GM11168 (cell line): Measurements from ENCODE around the gene RLBP1.

ENCODE experiments used
- in situ Hi-C: fragments of 300-500 bp; cut with MboI; formaldehyde crosslinking; loops from one replicate; pipeline ENCODE4 v1.12.0; 2022; ENCODE audit warnings: low sequenced_read_pairs; ENCODE audit not compliant: unreplicated experiment

RLBP1 gene

GRCh38 chr15:89179966-89180875 is 41.2 kb downstream of the RLBP1 start:
- in situ Hi-C loops, result loop anchor here (10.0 kb wide), 1 partner anchor 285 kb away; the partner anchor contains the start of gene HAPLN3

- in situ Hi-C loops, result loop anchor here (10.0 kb wide), 1 partner anchor 284 kb away; the partner anchor contains the start of gene HAPLN3
Measured at GRCh38 chr15:89178307-89178977, 42.9 kb downstream of the RLBP1 start.

- in situ Hi-C loops, result loop anchor here (10.0 kb wide), 1 partner anchor 283 kb away; the partner anchor contains the start of gene HAPLN3
Measured at GRCh38 chr15:89177633-89178306, 43.6 kb downstream of the RLBP1 start.

- in situ Hi-C loops, result loop anchor here (10.0 kb wide), 1 partner anchor 282 kb away; the partner anchor contains the start of gene HAPLN3
Measured at GRCh38 chr15:89177116-89177515, 44.3 kb downstream of the RLBP1 start.

GRCh38 chr15:89175617-89176191 is 45.7 kb downstream of the RLBP1 start:
- in situ Hi-C loops, result loop anchor here (10.0 kb wide), 1 partner anchor 281 kb away; the partner anchor contains the start of gene HAPLN3

- in situ Hi-C loops, result loop anchor here (10.0 to 25.0 kb wide), 2 partner anchors 112 to 280 kb away; partner anchors contain the start of gene HAPLN3
Measured at GRCh38 chr15:89174476-89174875, 46.9 kb downstream of the RLBP1 start.

GRCh38 chr15:89172921-89173320 is 48.5 kb downstream of the RLBP1 start:
- in situ Hi-C loops, result loop anchor here (10.0 to 25.0 kb wide), 2 partner anchors 111 to 278 kb away; partner anchors contain the start of gene HAPLN3

- in situ Hi-C loops, result loop anchor here (10.0 to 25.0 kb wide), 2 partner anchors 109 to 277 kb away; partner anchors contain the start of gene HAPLN3
Measured at GRCh38 chr15:89171136-89172072, 50.0 kb downstream of the RLBP1 start.

- in situ Hi-C loops, result loop anchor here (10.0 to 25.0 kb wide), 2 partner anchors 108 to 276 kb away; partner anchors contain the start of gene HAPLN3
Measured at GRCh38 chr15:89170364-89170763, 51.0 kb downstream of the RLBP1 start.

GRCh38 chr15:89168316-89168833 is 53.0 kb downstream of the RLBP1 start:
- in situ Hi-C loops, result loop anchor here (25.0 kb wide), 1 partner anchor 106 kb away; no protein-coding TSS in a partner anchor

- in situ Hi-C loops, result loop anchor here (25.0 kb wide), 1 partner anchor 105 kb away; no protein-coding TSS in a partner anchor
Measured at GRCh38 chr15:89167267-89168176, 53.9 kb downstream of the RLBP1 start.

- in situ Hi-C loops, result loop anchor here (25.0 kb wide), 1 partner anchor 103 kb away; no protein-coding TSS in a partner anchor
Measured at GRCh38 chr15:89165677-89166076, 55.7 kb downstream of the RLBP1 start.

- in situ Hi-C loops, result loop anchor here (25.0 kb wide), 1 partner anchor 102 kb away; no protein-coding TSS in a partner anchor
Measured at GRCh38 chr15:89164712-89165211, 56.6 kb downstream of the RLBP1 start.

GRCh38 chr15:89163271-89164055 is 57.9 kb downstream of the RLBP1 start:
- in situ Hi-C loops, result loop anchor here (25.0 kb wide), 1 partner anchor 101 kb away; no protein-coding TSS in a partner anchor

GRCh38 chr15:89161666-89162065 is 59.7 kb downstream of the RLBP1 start:
- in situ Hi-C loops, result loop anchor here (25.0 kb wide), 1 partner anchor 99 kb away; no protein-coding TSS in a partner anchor
